ENCODE measurements around the gene PCGF1.
"Not testable (repeated sequence)": the region's sequence is repeated elsewhere in the genome, so short reads cannot be mapped to it uniquely, and the experiment has no call there.

Gene PCGF1

DNA sequence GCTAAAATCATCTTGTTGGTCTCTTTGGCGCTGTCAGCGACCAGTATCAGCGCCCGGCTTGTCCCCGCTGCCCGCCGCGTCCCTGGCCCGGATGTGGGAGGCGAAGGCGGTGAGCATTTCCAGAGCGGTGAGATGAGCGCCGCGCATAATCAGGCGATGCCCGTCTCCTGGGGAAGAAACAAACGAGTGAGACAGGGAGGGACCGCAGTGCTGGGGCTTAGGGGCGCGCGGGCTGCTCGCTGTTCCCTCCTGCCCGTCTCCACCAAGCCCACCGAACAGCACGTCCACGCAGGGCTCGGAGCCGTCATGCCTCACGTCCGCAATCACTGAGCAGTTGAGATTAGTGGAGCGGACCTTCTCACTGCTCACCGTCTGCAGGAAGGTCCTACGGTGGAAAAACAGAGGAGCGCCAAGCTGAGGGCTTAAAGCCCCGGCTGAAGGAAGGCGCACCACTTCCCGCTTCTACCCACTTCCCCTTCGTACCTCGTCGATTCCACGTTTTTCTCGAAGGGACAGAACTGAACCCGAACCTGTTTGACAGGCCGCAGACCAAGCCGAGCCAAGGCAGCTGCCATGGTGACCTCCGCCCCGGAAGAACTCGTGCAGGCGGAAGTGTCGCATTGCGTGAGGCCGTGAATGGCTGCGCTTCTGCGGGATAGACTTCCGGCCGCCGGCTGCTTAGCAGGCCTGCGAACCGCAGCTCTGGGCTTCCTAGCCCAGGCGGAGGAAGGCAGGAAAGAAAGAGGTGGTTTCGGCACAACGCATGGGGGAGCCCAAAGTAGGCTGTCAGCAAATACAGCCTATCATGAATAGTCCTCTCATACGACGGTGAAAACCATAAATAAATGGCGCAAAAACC is 35.2 kb downstream of the PCGF1 start, which contains the start of gene MRPL53:
Gene MRPL53 (minus strand): TSS at position 595 of the 859 bp plus-strand sequence. CDS start 20 bp downstream, at position 575.
- peak; percentile 97 for DNase-seq (ENCODE audit: low spot score)

DNA sequence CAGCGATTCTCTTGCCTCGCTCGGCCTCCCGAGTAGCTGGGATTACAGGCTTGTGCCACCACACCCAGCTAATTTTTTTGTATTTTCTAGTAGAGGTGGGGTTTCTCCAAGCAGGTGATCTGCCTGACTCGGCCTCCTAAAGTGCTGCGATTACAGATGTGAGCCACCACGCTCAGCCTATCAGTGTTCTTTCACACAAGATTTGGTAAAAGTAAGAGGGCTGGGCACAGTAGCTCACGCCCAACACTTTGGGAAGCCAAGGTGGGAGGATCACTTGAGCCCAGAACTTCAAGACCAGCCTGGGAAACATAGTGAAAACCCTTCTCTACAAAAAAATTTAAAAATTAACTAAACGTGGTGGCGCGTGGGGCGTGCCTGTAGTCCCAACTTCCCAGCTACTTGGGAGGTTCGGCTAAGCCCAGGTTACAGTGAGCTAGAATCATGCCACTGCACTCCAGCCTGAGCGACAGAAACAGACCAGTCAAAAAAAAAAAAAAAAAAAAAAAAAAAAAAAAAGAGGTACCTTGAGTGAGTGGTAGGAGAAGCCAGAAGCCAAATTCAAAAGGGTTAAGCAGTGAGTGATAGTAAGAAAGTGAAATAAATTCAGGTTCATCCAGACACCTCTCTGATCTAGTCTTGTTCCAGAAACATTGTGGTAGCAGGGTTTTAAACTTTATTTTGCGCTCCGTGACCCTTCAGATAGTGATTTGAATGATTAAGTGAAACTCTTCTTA is 36.0 kb downstream of the PCGF1 start:
- no peak for DNase-seq (ENCODE audit: low spot score)

DNA sequence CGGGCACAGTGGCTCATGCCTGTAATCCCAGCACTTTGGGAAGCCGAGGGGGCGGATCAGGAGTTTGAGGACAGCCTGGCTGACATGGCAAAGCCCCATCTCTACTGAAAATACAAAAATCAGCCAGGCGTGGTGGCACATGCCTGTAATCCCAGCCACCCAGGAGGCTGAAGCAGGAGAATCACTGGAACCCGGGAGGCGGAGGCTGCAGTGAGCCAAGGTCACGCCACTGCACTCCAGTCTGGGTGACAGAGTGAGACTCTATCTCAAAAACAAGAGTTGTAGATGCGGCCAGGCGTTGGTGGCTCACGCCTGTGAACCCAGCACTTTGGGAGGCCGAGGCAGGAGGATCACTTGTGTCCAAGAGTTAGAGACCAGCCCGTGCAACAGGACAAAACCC is 36.8 kb downstream of the PCGF1 start:
- DNase-seq (ENCODE audit: low spot score): not testable (repeated sequence)

DNA sequence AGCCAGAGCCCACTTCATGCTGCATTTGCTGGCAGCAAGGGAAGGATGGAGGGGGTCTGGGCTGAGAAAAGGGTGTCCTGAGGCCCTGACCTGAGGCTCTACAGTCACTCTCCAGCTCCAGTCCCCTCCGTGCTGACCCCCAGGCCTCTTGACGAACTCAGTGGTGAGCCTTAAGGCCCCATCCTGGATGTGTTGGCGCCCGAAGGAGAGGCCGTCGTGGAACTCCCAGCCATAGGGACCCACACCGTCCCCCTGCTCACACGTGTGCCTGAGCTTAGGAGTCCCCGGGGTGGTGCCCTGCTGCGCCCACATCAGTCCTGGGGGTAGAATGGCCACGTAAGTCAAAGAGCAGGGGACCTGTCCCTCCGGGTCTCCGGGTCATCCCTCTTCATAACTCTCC is 43.1 kb downstream of the PCGF1 start:
- no peak for DNase-seq (ENCODE audit: low spot score)

DNA sequence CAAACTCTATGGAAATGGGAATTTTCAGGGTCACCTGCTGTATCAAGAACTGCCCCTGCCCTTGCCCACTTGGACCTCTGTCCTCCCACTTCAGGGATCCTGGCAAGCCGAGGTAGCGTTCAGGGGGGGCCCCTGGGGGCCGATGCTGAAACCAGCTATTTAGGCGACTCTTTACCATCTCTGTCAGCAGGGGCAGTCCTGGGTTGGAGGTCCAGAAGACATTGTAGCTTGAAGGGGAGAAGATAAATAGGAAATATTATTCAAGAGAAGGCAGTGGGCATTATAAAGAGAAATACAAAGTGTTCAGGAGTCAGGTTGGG is 44.7 kb downstream of the PCGF1 start:
- no peak for DNase-seq (ENCODE audit: low spot score)

DNA sequence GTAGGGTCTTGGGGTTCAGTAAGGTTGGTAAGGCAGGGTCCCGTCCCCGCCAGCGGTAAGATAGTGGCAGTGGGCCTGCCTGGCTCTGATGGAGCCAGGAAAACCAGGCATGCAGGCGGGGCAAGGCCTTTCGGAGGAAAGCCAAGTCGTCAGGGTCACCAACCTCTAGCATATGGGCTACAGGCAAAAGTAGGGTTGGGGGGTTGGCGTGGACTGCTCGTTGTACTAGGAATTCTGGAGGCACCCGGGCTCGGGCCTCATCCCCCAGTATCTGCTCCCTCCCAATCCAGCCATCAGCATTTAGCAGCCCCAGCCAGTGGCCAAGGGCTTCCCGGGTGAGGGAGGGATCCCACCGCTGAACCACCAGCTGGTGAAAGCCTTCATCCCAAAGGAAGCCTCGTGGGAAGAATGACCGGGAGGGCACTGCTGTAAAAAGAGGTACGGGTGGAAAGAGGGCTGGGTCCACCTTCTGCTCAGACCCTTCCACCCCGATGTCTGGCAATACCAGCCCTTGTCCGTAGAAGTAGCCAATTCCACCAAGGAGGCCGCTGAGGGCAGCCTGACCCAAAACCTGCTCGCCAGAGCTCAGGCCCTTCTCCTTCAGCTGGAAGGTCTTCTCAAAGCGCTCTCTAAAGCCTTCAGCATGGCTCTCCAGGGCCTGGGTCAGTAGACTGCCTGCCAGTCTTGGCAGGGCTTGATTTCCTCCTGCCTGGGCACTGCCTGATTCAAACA is 45.3 kb downstream of the PCGF1 start:
- no peak for DNase-seq (ENCODE audit: low spot score)

DNA sequence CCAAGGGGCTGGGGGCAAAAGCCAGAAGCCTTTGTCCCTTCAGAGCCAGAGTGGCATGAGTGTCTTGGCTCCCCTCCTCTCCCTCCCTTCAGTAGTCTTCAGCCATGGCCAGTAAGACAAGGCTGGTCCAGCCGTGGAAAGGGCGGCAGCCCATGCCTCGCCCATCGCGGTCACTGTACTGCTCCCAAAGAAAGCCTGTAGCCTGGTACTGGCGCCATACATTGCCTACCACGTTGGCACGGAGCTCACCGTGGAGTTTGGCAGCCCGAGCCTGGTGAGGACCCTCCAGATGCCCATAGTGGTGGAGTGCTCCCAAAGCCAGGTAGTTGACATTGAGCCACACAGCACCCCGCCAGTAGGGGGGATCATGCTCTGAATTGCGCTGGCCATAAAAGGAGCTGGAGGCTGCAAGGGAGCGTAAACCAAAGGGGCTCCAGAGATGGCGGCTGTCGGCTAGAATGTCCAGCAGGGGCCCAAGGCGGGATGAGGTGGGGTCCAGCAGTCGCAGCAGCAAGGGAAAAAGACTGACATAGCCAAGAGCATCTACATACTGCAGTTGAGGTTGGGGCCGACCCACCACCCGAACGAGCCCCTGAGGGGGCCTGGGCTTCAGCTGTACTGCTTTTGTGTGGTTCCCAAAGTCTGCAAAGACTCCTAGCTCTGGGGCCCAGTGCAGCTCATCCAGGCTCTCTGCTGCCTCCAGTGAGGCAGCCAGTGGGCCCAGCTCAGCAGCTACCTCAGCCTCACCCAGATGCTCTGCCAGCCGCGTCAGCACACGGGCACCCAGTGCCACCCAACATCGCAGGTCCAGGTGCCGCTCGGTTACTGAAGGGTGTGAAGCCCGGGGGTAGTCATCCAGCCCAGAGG is 46.1 kb downstream of the PCGF1 start:
- DNase-seq (ENCODE audit: low spot score): no peak

DNA sequence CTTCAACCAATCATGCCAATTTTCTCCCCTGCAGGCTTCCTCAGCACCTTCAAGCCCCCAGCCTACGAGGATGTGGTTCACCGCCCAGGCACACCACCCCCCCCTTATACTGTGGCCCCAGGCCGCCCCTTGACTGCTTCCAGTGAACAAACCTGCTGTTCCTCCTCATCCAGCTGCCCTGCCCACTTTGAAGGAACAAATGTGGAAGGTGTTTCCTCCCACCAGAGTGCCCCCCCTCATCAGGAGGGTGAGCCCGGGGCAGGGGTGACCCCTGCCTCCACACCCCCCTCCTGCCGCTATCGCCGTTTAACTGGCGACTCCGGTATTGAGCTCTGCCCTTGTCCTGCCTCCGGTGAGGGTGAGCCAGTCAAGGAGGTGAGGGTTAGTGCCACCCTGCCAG is 47.3 kb downstream of the PCGF1 start:
- DNase-seq (ENCODE audit: low spot score): not testable (repeated sequence)

DNA sequence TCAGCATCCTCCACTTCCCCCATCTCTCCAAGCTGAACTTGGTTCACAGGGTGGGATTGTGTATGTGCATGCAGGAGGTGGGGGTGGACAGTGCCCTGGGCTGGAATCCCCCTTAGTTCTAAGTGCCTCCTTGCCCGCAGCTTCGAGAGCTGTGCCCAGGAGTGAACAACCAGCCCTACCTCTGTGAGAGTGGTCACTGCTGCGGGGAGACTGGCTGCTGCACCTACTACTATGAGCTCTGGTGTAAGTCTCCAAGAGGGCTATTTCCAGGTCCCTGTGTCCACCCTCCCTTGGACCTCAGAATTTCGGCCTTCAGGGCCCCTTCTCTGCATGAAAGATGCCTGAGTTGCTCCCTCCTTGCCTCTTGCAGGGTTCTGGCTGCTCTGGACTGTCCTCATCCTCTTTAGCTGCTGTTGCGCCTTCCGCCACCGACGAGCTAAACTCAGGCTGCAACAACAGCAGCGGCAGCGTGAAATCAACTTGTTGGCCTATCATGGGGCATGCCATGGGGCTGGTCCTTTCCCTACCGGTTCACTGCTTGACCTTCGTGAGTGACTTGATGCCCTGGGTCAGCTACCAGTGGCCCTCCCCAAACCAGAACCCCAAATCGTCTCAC is 47.9 kb downstream of the PCGF1 start:
- DNase-seq (ENCODE audit: low spot score): not testable (repeated sequence)

DNA sequence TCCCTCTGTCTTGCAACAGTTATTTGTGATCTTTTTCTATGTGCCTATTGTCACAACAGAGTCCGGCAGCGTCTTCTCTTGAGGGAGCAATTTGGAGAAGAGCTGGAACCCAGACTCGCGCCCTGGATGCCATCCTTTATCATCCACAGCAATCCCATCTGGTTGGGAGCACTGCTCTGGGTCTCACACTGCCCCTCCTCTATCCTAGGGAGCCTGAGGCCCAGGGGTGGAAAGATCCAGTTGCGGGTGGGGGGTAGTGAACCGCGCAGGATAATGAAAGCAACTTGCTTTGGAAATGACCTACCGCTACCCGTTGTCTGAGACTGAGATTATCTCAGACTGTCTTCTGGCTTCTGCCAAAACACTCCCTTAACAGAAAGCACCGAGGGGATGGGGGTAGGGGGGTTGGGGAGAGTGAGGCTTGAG is 48.5 kb downstream of the PCGF1 start:
- no peak for DNase-seq (ENCODE audit: low spot score)

DNA sequence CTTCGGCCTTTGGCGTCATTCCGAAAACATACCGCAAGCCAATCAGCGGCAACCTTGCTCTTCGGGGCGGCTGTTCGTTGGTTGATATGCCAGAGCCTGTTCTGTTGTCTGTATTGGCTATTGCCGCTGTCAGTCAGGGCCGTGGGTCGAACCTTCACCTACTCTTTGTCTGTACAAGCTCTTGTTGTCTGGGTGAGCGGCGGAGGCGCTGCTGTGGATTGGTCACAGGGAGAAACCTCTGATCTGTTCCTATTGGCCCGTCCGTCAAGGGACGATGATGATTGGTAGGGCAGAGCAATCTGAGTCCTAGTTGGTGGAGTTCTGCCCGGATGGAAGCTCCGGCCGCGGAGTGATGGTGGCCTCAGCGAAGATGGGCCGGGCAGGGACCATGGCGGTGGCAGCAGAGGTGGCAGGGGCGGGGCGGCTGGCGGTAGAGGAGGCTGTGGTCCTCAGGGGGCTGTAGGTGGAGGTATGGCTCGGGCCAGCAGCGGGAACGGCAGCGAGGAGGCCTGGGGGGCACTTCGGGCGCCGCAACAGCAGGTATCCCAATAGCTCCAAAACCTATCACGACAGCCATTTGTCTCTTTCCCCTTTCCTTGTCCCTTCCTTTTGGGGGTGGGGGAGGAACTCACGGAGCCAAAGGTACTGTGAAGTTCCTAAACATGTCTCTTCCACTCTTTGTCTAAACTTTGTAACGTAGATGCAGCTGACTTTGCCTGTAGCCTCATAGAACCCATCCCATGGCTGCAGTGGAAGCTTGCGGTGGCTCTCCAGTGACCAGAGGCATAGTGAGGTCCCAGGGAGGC is 49.2 kb downstream of the PCGF1 start, which contains the start of gene WBP1:
Gene WBP1 (plus strand): TSS at position 307 of the 806 bp plus-strand sequence. CDS start 165 bp downstream, at position 472.
- peak; percentile 100 for DNase-seq (ENCODE audit: low spot score)

DNA sequence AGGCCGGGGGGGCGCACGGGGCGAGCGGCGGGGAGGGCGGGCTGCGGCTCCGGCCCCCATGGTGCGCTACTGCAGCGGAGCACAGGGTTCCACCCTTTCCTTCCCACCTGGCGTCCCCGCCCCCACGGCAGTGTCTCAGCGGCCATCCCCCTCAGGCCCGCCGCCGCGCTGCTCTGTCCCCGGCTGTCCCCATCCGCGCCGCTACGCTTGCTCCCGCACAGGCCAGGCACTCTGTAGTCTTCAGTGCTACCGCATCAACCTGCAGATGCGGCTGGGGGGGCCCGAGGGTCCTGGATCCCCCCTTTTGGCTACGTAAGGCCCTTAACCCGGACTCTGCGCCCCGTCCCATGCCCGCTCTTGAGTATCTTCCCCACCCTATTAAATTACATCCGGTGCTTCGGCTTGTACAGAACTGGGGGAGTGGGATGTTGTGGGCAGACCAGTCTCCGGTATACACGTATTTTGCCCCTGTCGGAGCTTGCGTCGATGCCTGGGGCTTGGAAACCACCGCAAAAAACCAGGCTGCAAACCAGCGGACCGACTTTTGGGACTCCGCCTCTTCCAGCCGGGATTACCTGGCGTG is 49.9 kb downstream of the PCGF1 start:
- DNase-seq (ENCODE audit: low spot score): peak; percentile 68

DNA sequence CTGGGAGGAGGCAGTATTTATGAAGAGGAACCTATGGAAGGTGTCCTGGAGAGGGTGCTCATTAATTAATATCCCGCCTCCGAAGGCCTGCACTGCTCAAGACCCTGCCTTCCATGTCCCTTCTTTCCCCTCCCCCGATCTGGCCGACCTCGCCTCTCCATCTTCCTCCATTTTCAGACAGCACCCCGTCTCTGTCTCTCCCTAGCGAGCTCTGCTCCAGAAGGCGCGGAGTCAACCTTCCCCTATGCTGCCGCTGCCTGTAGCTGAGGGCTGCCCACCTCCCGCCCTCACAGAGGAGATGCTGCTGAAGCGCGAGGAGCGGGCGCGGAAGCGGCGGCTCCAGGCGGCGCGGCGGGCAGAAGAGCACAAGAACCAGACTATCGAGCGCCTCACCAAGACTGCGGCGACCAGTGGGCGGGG is 50.4 kb downstream of the PCGF1 start:
- peak; percentile 59 for DNase-seq (ENCODE audit: low spot score)
